NCI-H748 treated with DMSO at 0.1 percent for 48 hours (cell line): ENCODE measurements around the gene RNF135.
"Not testable (repeated sequence)": the region's sequence is repeated elsewhere in the genome, so short reads cannot be mapped to it uniquely, and the experiment has no call there.

Source experiments
- DNase-seq: peaks from one replicate; lab custom pipeline; 2025; lab: John Stamatoyannopoulos, UW

Gene RNF135

DNA sequence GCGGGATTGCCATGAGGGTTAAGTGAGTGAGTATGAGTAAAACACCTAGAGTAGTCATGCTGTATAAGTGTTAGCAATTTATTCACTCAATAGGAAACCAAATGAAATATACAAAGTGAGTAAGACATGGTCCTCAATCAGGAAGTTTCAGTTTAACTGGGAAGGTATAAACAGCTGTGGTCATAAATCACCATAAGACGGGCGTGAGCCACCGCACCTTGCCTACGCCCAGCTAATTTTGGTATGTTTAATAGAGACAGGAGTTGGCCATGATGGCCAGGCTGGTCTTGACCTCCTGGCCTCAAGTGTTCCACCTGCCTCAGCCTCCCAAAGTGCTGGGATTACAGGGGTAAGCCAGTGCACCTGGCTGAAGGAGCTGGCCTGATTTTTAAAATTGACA lies 27.0 kb downstream of the RNF135 start:
- no peak for DNase-seq

DNA sequence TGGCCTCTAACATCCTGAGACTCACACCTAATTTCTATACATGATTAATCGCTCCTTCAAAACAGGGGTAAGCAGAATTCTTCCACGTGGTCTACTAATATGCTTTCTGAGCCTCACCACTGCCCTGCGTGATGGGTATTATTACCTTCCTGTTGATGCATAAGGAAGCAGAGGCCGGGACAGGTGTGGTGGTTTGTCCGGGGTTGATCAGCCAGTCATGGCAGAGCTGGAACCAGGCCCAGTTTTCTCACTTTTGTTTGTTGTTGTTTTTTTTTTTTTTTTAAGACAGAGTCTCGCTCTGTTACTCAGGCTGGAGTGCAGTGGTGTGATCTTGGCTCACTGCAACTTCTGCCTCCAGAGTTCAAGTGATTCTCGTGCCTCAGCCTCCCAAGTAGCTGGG lies 31.2 kb downstream of the RNF135 start:
- no peak for DNase-seq

DNA sequence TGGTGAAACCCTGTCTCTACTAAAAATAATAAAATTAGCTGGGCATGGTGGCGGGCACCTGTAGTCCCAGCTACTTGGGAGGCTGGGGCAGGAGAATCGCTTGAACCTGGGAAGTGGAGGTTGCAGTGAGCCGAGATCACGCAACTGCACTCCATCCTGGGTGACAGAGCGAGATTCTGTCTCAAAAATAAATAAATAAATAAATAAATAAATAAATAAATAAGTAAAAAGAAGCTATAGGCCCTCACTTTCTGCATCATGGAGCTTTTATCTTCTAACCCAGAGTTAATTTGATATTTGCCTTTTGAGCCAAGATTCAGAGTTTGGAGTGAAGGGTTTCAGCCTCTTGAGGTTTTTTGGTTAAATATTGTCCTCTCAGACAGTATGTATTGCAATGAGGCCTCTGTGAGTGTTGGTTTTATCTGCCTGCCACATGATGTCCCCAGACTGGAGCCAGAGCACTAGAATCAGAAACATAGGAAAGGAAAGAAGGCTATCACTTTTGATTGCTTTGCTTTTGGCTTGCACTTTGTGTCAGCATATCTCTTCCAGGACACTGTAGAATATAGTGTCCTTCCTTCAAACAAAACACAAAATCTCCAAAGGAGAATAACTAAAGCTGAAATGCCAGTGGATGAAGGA lies 32.5 kb downstream of the RNF135 start:
- DNase-seq, result no peak

DNA sequence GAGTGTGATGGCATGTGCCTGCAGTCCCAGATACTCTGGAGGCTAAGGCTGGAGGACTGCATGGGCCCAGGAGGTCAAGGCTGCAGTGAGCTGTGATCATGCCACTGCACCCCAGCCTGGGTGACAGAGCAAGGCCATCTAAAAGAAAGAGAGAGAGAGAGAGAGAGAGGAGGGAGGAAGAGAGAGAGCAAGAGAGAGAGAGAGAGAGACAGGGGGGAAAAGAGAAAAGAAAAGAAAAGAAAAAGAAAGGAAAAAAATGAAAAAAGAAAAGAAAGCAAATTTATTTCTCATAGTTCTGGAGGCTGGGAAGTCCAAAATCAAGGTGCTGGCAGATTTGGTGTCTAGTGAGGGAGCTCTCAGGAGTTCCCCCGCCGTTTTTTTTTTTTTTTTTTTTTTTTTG lies 33.3 kb downstream of the RNF135 start:
- no peak for DNase-seq

DNA sequence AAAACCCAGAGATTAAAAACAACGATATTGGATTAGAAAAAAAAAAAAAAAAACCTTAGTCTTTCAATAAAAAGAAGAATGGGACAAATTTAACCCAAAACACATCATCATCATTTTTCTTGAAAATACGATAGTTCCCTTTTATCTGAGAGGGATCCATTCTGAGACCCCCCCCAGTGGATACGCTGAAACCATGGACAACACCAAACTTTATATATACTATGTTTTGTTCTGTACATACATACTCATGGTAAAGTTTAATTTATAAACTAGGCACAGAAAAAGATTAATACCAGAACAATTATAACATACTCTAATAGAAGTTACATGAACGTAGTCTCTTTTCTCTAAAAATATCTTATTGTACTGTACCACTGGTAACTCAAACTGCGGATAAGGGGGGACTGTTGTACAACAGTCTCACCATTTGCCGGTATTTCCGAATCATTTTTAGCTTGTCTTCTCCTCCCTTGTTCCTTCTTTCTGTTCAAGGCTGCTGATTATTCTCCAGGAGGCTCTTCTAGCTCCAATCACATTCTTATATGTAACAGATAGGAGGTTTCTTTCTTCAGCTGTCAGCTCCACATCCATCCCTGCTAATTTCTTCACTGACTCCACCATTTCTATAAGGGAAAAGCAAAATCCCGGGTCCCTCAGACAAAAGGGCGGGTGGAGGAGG lies 37.0 kb downstream of the RNF135 start:
- DNase-seq, result no peak

DNA sequence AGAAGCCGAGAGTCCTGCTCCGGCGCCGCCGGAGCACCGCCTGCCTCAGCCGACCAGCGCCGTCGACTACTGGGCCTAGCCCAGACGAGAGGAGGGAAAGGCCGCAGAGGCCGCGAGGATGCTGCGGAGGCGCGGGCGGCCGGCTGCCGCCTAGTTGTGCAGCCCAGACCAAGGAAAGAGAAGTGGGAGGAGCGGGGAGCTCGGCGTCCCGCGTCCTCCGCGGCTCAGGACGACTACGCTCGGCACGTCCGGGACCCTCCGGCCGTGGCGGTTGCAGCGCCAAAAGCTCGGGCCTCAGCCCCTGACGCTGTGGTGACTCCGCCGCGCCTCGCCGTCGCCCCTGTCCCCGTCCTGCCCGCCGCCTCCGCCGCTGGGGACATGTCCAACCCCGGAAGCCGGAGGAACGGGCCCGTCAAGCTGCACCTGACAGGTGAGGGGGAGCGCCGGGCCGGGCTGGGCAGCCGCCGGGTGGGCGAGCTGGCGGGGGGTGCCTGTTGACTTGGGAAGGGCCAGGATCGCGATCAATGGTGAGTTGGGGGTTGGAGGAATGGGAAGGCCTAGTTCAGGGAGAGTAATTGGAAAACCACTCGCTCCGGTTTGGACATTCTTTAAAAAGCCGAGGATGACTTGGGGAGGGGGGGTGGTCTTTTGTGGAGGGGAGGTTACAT lies 37.7 kb downstream of the RNF135 start:
- peak; percentile 21 for DNase-seq

DNA sequence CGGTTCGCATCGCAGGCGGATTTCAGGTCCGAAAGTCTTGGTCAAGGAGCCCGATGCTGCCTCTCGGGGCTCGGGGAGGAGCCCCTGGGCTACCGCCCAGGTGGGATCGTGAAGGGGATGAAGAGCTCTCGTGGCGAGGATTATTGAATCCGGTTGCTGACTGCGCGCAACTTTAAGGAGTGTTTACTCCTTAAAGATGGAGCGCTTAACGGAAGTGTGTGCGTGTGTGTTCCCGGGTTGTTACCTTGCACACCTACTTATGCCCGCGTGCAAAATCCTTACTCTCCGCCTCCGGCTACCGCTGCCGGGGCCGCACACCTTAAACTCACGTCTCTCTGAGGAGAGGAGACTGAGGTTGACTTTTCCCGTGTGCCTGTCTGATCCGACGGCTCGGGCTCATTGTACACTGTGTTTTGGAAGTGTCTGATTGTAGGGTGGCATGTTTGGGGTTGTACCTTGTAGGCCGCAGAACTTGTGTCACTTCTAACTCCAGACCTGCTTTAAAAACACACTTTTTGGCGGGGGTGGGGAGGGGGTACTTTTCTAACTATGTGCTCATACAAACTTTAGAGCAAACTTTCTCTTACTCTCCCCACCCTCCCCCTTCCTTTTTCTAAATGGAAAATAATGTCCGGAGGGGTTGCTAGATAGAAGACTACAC lies 38.3 kb downstream of the RNF135 start:
- not testable (repeated sequence) for DNase-seq

DNA sequence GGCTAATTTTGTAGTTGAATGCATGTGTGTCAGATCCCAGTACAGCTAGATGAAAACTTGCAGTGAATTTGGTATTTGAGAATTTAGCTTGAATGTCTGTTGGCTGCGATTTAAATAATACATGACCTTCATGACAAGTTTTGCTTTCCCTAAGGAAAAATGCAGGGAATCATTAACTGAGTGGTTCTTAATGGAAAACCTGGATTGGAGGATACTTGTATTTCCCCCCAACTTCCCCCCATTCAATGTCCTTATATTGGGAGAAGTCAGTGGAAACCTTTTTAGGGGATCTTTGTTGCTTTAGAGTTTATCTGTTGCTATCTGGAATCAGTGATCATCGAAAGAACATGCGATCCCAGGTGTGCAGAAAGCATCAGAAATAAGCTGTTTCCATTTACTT lies 39.2 kb downstream of the RNF135 start:
- not testable (repeated sequence) for DNase-seq

DNA sequence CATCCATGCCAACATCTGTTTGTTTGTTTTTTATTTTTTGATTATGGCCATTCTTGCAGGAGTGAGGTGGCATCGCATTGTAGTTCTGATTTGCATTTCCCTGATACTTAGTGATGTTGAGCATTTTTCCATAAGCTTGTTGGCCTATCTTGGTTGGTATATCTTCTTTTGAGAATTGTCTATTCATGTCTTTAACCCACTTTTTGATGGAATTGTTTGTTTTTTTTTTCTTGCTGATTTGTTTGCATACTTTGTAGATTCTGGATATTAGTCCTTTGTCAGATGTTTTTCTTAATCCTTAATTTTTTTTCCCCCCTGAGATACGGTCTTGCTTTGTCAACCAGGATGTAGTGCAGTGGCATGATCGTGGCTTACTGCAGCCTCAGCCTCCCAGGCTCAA lies 43.0 kb downstream of the RNF135 start:
- no peak for DNase-seq

DNA sequence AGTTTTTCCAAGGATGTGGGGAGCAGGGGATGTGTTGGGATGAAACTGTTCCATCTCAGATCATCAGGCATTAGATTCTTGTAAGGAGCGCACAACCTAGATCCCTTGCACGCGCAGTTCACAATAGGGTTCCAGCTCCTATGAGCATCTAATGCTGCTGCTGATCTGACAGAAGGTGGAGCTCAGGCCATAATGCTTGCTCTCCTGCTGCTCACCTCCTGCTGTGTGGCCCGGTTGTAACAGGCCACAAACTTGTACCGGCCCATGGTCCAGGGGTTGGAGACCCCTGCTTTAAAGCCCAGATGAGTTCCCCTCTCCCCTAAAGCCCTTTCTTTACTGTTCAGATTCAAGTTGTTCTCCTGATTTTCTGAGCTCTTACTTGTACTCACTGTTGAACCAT lies 44.8 kb downstream of the RNF135 start:
- no peak for DNase-seq

DNA sequence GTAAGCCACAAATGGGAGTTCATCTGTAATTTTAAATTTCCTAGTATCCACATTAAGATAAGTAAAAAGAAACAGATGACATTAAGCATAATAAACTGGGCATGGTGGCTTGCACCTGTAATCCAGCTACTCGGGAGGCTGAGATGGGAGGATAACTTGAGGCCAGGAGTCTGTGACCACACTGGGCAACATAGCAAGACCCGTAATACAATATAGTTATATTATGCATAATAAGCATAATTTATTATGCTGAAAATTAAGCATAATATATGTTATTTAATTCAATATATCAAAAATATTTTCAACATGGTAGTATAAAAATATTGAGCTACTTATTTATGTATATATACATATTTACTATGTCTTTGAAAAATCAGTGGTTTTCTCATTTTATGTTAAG lies 48.2 kb downstream of the RNF135 start:
- DNase-seq, result no peak

DNA sequence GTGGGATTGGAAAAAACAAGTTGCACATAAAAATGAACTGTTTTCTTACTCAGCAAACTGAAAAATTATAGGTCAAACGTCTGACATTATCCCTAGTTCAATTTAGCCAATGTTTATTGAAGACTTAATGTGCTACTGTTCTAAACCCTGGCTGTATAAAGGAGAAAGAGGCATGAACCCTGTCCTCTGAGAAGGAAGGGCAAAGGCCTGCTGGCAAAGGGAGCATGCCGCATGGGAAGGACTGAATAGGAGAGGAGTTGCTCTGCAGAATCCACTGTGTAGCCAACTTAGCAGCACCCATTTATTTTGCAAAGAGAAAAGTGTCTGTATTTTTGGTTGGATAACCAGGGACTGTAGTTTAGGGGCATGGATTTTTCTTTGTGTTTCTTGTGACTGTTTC lies 52.3 kb downstream of the RNF135 start:
- DNase-seq, result not testable (repeated sequence)

DNA sequence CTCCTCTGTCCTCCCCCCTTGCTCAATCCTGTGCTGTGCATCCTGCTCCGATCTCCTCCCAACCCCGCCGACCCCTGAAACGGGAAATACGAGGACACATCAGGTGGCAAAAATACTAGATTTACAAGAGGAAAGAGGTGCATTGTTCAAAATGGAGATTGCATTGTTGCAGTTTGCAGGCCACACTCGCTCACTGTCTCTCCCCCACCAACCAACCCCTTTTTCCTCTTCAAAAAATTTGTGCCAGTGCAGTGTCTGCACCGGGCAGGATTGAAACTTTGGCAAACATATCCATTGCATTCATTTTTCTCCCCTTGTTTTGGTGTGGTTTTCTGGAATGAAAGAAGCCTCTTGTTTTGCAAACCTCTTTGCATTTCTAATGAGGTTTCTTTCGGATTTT lies 61.0 kb downstream of the RNF135 start:
- DNase-seq, result no peak

DNA sequence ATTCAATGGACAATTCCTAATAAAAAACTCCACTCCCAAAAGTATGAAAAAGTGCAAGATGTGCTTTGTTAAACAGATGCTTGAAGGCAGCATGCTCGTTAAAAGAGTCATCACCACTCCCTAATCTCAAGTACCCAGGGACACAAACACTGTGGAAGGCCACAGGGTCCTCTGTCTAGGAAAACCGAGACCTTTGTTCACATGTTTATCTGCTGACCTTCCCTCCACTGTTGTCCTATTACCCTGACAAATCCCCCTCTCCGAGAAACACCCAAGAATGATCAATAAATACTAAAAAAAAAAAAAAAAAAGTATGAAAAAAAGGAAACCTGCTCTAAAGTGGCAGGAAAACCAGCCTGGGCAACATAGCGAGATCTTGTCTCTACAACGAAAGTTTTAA lies 64.8 kb downstream of the RNF135 start:
- DNase-seq, result not testable (repeated sequence)

DNA sequence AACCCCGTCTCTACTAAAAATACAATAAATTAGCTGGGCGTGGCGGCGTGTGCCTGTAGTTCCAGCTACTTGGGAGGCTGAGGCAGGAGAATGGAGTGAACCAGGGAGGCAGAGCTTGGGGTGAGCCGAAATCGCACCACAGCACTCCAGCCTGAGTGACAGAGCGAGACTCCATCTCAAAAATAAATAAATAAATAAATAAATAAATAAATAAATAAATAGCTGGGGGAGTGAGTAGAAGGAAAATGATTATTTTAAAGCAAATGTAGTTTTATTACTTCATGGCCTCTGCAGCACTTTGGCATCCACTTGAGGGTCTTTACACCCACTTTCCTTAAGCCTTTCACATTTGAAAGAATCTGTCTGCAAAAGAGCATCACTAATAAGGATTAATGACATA lies 70.0 kb downstream of the RNF135 start:
- not testable (repeated sequence) for DNase-seq

DNA sequence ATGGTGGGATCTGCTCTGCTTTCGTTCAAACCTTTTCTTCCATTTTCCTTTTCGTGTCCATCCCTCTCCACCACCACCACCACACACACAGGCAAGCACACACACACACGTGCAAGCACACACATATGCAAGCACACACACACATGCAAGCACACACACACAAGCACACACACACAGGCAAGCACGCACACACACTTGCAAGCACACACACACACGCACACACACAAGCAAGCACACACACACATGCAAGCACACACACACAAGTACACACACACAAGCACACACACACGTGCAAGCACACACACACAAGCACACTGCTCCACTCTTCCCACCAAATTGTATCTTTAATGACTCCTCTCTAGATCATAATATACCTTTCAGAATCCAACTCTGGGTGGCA lies 71.5 kb downstream of the RNF135 start:
- DNase-seq, result not testable (repeated sequence)

DNA sequence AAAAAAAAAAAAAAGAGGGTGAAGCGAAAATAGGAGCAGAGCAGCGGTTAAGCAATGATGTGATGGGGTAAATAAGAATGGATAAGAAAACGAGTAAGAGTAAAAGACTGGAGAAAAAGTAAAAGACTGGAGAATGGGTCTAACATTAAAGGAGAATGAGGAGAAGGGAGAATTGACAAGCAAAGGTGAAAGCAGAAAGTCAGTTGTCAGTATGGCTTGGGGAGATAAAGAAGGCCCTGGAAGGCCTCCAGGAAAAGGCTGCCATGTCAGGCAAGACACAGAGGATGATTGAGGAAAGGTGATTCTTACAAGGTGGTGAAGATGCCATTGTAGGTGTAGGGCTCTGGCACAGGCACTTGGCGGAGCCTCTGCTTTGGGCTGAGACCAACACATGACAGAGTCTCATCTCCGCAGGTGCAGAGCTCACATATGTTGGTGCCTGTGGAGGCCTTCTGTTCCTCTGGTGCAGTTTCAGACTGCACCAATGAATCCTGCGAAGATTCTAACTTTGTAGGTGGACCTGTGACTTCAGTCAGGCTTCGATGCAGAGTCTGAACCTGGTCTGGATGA lies 76.1 kb downstream of the RNF135 start:
- DNase-seq, result not testable (repeated sequence)

DNA sequence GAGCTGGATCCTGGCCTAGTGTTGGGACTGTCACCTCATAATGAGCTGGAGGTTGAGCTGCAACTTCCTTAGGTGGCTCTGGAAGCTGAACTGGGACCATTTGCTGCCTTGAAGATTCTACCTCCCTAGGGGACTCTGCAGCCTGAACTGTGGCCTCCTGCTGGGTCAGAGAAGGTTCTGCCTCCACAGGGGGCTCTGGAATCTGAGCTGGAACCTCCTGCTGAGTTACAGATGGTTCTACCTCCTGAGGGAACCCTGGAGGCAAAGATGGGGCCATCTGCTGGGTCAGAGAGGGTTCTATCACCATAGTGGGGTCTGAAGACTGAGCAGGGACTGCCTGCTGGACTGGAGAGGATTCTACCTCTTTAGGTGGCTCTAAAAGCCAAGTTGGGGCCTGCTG lies 77.3 kb downstream of the RNF135 start:
- DNase-seq, result no peak

DNA sequence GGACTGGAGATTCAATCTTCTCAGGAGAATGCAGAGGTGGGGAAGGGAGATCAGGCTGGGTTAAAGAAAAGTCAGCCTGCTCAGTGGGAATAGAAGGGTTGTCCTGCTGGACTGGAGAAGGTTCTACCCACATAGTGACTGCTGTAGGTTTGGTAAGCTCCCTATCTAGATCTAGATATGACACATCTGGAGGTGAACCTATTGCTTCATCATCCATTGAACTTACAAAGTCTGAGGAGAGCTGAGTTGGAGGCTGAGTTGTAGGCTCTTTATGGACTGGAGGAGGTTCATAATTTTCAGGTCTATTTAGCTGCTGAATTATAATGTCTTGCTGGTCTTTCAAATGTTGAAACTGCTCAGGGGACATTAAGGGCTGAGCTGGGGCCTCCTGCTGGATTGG lies 77.9 kb downstream of the RNF135 start:
- DNase-seq, result no peak
